NCI-H1436 treated with DMSO at 0.1 percent for 48 hours (cell line): ENCODE results near the gene NGDN.

Experiments
- DNase-seq: peaks from one replicate; lab custom pipeline; 2025; lab: John Stamatoyannopoulos, UW

Gene NGDN

GRCh38 chr14:23521785-23522640 is 52.5 kb downstream of the NGDN start:
- no peak for DNase-seq

- no peak for DNase-seq
Measured at GRCh38 chr14:23522643-23523198, 53.2 kb downstream of the NGDN start.

- no peak for DNase-seq
Measured at GRCh38 chr14:23523229-23524016, 53.9 kb downstream of the NGDN start.

GRCh38 chr14:23524954-23525353 is 55.5 kb downstream of the NGDN start:
- DNase-seq: no peak

GRCh38 chr14:23525611-23526010 is 56.1 kb downstream of the NGDN start:
- no peak for DNase-seq
